Upper lobe of left lung (tissue), 4 donors: ENCODE measurements around the gene PTCHD1.

ENCODE experiments used
- EP300 ChIP-seq, 4 donors: sonication (generic); formaldehyde crosslinking; IDR thresholded peaks; one replicate each; pipeline ENCODE4 v1.5.1; 2017; ENCODE audit warnings: antibody characterized with exemption in 4 of 4, control low read depth in 2 of 4
- POLR2A ChIP-seq, 4 donors: fragments of 450-650 bp; IDR thresholded peaks; one replicate each; pipeline ENCODE4 v1.5.1; 2016 to 2017; ENCODE audit warnings: antibody characterized with exemption in 4 of 4, mild to moderate bottlenecking in 2 of 4
- POLR2AphosphoS5 ChIP-seq, 2 donors: sonication (generic); formaldehyde crosslinking; IDR thresholded peaks; one replicate each; pipeline ENCODE4 v1.5.1; 2017; ENCODE audit warnings: antibody characterized with exemption in 2 of 2
- TF ChIP-seq, protein P1 (sequence below), 6 experiments: fragments of 450-650 bp in 4 of 6; fragments of 200-600 bp in 2 of 6; sonication (generic) in 2 of 6; IDR thresholded peaks; one replicate each; pipeline ENCODE4 v1.5.1; 2016 to 2019; ENCODE audit warnings: antibody characterized with exemption in 6 of 6

DNA sequence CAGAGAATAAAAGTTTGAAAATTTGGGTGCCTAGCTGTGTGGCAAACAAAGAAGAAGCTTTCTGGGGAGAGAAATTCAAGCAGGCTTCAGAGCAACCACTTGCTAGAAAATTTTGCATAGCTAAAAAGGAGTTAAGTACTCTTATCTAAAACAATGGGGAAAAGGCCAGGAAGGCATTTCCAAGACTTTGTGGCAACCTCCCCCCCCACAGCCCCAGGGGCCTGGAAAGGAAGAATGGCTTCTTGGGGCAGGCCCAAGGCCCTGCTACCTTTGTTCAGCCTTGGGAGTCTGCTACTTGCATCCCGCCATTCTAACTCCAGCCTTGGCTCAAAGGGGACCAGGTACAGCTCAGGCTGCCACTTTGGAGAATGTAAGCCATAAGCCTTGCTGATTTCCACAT, 102.2 kb downstream of the PTCHD1 start:
- TF ChIP-seq, protein P1, sequence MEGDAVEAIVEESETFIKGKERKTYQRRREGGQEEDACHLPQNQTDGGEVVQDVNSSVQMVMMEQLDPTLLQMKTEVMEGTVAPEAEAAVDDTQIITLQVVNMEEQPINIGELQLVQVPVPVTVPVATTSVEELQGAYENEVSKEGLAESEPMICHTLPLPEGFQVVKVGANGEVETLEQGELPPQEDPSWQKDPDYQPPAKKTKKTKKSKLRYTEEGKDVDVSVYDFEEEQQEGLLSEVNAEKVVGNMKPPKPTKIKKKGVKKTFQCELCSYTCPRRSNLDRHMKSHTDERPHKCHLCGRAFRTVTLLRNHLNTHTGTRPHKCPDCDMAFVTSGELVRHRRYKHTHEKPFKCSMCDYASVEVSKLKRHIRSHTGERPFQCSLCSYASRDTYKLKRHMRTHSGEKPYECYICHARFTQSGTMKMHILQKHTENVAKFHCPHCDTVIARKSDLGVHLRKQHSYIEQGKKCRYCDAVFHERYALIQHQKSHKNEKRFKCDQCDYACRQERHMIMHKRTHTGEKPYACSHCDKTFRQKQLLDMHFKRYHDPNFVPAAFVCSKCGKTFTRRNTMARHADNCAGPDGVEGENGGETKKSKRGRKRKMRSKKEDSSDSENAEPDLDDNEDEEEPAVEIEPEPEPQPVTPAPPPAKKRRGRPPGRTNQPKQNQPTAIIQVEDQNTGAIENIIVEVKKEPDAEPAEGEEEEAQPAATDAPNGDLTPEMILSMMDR (IDR thresholded peaks at IDR 0.05) = no peak
- TF ChIP-seq POLR2A (IDR thresholded peaks at IDR 0.05) = no peak
- no peak for TF ChIP-seq POLR2AphosphoS5 (IDR thresholded peaks at IDR 0.05)
- no peak for TF ChIP-seq EP300 (IDR thresholded peaks at IDR 0.05)
